Trophoblast cell (in vitro differentiated cells and primary cell): ENCODE measurements around the gene PYROXD2.

Source experiments
- DNase-seq, 2 donors: peaks; one replicate each; pipeline ENCODE4 v3.0.0-alpha.2; 2016
- H2AFZ ChIP-seq: 2 replicates; pipeline ENCODE4 v1.6.1; 2013; ENCODE audit warnings: low read length, moderate library complexity, mild to moderate bottlenecking; ENCODE audit not compliant: insufficient read depth, poor library complexity
- H2AK5ac ChIP-seq: 2 replicates; pipeline ENCODE4 v1.6.1; 2013; ENCODE audit warnings: mild to moderate bottlenecking, low read length
- H2BK120ac ChIP-seq: 2 replicates; pipeline ENCODE4 v1.6.1; 2013; ENCODE audit warnings: low read length, mild to moderate bottlenecking, moderate library complexity; ENCODE audit not compliant: insufficient read depth, poor library complexity
- H2BK12ac ChIP-seq: 2 replicates; pipeline ENCODE4 v1.6.1; 2013; ENCODE audit warnings: mild to moderate bottlenecking, low read length, moderate library complexity
- H2BK5ac ChIP-seq: 2 replicates; pipeline ENCODE4 v1.6.1; 2013; ENCODE audit warnings: low read length, low read depth, moderate library complexity, mild to moderate bottlenecking; ENCODE audit not compliant: poor library complexity
- H3K14ac ChIP-seq: 2 replicates; pipeline ENCODE4 v1.6.1; 2013; ENCODE audit warnings: mild to moderate bottlenecking, low read length
- H3K18ac ChIP-seq: 2 replicates; pipeline ENCODE4 v1.6.1; 2013; ENCODE audit warnings: mild to moderate bottlenecking, low read length
- H3K23ac ChIP-seq: 2 replicates; pipeline ENCODE4 v1.6.1; 2013; ENCODE audit warnings: low read length
- H3K27ac ChIP-seq: 2 replicates; pipeline ENCODE4 v1.5.1; 2013; ENCODE audit warnings: low read depth, mild to moderate bottlenecking, inconsistent platforms, low read length, moderate library complexity
- H3K27me3 ChIP-seq: 2 replicates; pipeline ENCODE4 v1.6.1; 2013; ENCODE audit warnings: inconsistent platforms, mild to moderate bottlenecking, low read length, moderate library complexity; ENCODE audit not compliant: insufficient read depth
- H3K36me3 ChIP-seq, 2 experiments: 1 replicate in 1 of 2; 2 replicates in 1 of 2; pipeline ENCODE4 v1.6.1; 2013; ENCODE audit warnings: low read length in 2 of 2, mild to moderate bottlenecking in 2 of 2, moderate library complexity in 1 of 2; ENCODE audit not compliant: insufficient read depth in 2 of 2, control insufficient read depth in 1 of 2
- H3K4ac ChIP-seq: 2 replicates; pipeline ENCODE4 v1.6.1; 2013; ENCODE audit warnings: low read depth, mild to moderate bottlenecking, low read length, moderate library complexity
- H3K4me1 ChIP-seq, 2 experiments: 1 replicate in 1 of 2; 2 replicates in 1 of 2; pipeline ENCODE4 v1.6.1; 2013; ENCODE audit warnings: low read length in 2 of 2, mild to moderate bottlenecking in 2 of 2, moderate library complexity in 1 of 2; ENCODE audit not compliant: insufficient read depth in 2 of 2, control insufficient read depth in 1 of 2
- H3K4me2 ChIP-seq: 2 replicates; pipeline ENCODE4 v1.6.1; 2013; ENCODE audit warnings: inconsistent platforms, mild to moderate bottlenecking, low read length, moderate library complexity
- H3K4me3 ChIP-seq: 2 replicates; pipeline ENCODE4 v1.5.1; 2013; ENCODE audit warnings: mild to moderate bottlenecking, low read depth, low read length, inconsistent platforms
- H3K79me1 ChIP-seq: one replicate; pipeline ENCODE4 v1.6.1; 2013; ENCODE audit warnings: low read length
- H3K79me2 ChIP-seq: 2 replicates; pipeline ENCODE4 v1.6.1; 2013; ENCODE audit warnings: low read length, mild to moderate bottlenecking; ENCODE audit not compliant: control insufficient read depth, insufficient read depth, poor library complexity
- H3K9ac ChIP-seq: 2 replicates; pipeline ENCODE4 v1.6.1; 2013; ENCODE audit warnings: mild to moderate bottlenecking, low read length
- H3K9me3 ChIP-seq: 2 replicates; pipeline ENCODE4 v1.6.1; 2013; ENCODE audit warnings: low read depth, mild to moderate bottlenecking, control low read depth, inconsistent platforms, low read length; ENCODE audit not compliant: insufficient read depth
- H4K12ac ChIP-seq: 2 replicates; pipeline ENCODE4 v1.6.1; 2013; ENCODE audit warnings: low read depth, mild to moderate bottlenecking, low read length, moderate library complexity
- H4K8ac ChIP-seq: 2 replicates; pipeline ENCODE4 v1.6.1; 2013; ENCODE audit warnings: low read depth, mild to moderate bottlenecking, low read length, moderate library complexity
- H4K91ac ChIP-seq: one replicate; pipeline ENCODE4 v1.6.1; 2013; ENCODE audit warnings: low read depth, mild to moderate bottlenecking, low read length, moderate library complexity
- WGBS: extraction: QIAGEN DNeasy Blood & Tissue Kit; methylation state at CpG from one replicate; pipeline ENCODE4 v1.1.7; 2013; ENCODE audit warnings: missing lambda C conversion rate; ENCODE audit not compliant: insufficient read length, insufficient coverage; ENCODE audit errors: extremely low coverage; 5-methylcytosine and 5-hydroxymethylcytosine counted together

PYROXD2 gene

DNA sequence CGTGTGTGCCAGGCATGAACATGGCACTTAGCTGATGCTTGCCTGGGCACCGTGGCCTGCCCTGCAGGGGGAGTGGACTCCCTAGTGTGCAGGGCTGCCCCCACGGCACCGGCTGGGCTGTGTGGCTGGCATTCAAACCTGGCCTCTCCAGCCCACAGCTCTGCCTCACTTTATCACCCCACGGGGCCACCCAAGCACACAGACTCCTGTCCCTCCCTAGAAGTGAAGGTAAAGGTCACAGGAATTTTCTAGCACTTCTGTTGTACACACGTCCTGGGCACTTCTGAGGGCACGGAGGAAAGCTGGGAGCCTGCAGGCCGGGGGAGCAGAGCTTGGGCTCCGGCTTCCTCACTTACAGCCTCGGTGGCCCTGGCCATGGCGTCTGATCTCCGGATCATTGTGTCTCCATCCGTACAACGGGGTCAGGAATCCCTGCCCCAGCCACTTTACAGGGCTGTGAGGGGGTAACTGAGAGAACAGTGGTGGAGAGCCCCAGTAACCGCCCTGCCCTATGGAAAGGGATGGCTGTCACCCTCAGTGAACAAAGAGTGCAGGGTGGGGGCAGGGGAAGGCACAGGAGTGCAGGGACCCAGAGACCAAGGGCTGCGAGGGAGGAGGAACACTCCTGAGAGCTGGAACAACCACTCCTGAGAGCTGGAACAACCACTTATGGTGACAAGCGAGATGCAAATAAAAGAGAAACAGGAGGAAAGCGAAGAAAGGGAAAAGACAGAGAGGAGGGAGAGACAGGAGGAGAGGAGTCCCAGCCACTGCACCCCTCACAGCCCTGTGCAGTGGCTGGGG, 3.9 kb upstream of the PYROXD2 start:
- H3K23ac ChIP-seq = no peak overlapping the region
- H3K27ac ChIP-seq = no peak overlapping the region
- H4K8ac ChIP-seq = no peak overlapping the region
- H3K79me1 ChIP-seq = peaks cover 11% of the 10 kb centered on the region
- peaks cover 2% of the 10 kb centered on the region for H3K79me2 ChIP-seq
- H4K91ac ChIP-seq = no peak overlapping the region
- H2BK12ac ChIP-seq = no peak overlapping the region
- H3K14ac ChIP-seq = no peak overlapping the region
- H3K9ac ChIP-seq = no peak overlapping the region
- H3K4me2 ChIP-seq = no peak overlapping the region
- H3K4me1 ChIP-seq = peaks cover 24 to 26% of the 10 kb centered on the region in 2 experiments
- H2BK5ac ChIP-seq = no peak overlapping the region
- H2AFZ ChIP-seq = no peak overlapping the region
- peaks cover 5 to 13% of the 10 kb centered on the region in 2 experiments for H3K36me3 ChIP-seq
- no peak overlapping the region for H4K12ac ChIP-seq
- DNase-seq = no peak
- WGBS = no CpG with 5 or more reads among the region's 18 CpGs
- H2BK120ac ChIP-seq = no peak overlapping the region
- H3K9me3 ChIP-seq = no peaks in the 10 kb centered on the region
- no peaks in the 10 kb centered on the region for H3K27me3 ChIP-seq
- H3K4me3 ChIP-seq = no peak overlapping the region
- H3K18ac ChIP-seq = no peak overlapping the region
- H2AK5ac ChIP-seq = no peak overlapping the region
- no peak overlapping the region for H3K4ac ChIP-seq

DNA sequence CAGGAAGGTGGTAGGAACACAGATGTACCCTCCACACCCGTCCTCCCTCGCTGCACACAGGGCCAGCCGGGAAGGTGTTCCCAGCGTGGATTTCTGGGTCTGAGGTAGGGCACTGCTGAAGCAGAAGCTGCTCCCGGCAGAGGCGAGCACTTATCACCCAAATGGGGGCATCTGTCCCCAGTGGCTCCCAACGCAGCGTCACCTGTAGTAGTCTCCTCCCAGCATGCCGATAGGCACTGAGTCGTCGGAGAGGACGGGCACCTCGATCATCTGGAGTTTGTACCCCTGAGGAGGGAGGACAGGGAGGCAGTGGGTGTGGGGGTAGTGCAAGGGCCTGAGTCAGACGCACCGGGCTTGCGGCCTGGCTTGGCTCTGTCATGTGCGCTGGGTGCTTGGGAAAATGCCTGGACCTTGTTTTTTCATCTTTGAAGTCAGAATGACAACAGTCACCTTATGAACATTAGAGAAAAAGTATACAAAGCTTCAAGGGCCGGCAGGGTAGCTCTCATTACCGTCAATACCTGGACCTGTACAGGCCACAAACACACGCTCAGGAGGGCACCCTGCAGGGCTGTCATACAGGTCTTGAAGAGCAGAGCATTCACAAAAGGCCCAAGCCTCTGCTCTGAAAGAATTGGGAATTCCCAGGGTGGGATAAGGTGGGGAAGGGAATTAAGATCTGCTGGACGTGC, 3.1 kb upstream of the PYROXD2 start:
- Histone ChIP-seq H3K4me2 (no peak overlapping the region), H3K79me2 (peaks cover 2% of the 10 kb centered on the region), H3K79me1 (peaks cover 11% of the 10 kb centered on the region), H3K18ac (no peak overlapping the region), H2BK5ac (no peak overlapping the region), H3K27ac (no peak overlapping the region), H4K8ac (no peak overlapping the region), H3K23ac (no peak overlapping the region), H3K9ac (no peak overlapping the region), H3K4me1 (peaks cover 23 to 24% of the 10 kb centered on the region in 2 experiments), H2BK12ac (no peak overlapping the region), H2AK5ac (no peak overlapping the region), H4K12ac (no peak overlapping the region), H3K36me3 (peaks cover 5 to 13% of the 10 kb centered on the region in 2 experiments), H3K4ac (no peak overlapping the region), H3K4me3 (no peak overlapping the region), H2AFZ (no peak overlapping the region), H2BK120ac (no peak overlapping the region), H3K9me3 (no peaks in the 10 kb centered on the region), H4K91ac (no peak overlapping the region), H3K14ac (no peak overlapping the region), H3K27me3 (no peaks in the 10 kb centered on the region)
- no peak for DNase-seq
- WGBS = no CpG with 5 or more reads among the region's 21 CpGs

DNA sequence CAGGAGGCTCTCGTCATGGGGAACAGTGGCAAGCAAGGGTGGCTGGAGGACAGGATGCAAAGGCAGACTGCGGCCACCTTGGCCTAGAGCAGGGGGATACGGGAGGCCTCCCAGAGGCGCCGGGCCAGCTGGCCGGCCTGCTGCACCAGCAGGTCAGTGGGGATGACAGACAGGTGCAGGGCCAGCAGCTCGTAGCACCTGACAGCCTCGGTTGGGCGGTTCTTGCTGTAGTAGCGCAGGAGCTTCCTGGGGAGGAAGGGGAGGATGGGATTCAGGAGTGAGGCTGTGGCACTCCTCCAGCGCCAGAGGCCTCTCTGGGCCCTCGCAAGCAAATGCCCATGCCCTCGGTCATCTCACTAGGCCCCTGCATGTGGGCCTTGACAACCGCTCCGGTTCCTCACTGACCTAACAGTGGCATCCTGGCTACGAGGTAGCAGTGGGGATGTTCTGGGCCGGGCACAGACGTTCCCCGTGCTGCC, 2.5 kb upstream of the PYROXD2 start:
- H3K9me3 ChIP-seq = no peaks in the 10 kb centered on the region
- no peak overlapping the region for H4K12ac ChIP-seq
- no peak overlapping the region for H3K9ac ChIP-seq
- H3K14ac ChIP-seq = no peak overlapping the region
- peaks cover 2% of the 10 kb centered on the region for H3K79me2 ChIP-seq
- H4K8ac ChIP-seq = no peak overlapping the region
- no peaks in the 10 kb centered on the region for H3K27me3 ChIP-seq
- H3K27ac ChIP-seq = no peak overlapping the region
- peaks cover 5 to 10% of the 10 kb centered on the region in 2 experiments for H3K36me3 ChIP-seq
- no peak overlapping the region for H3K4me2 ChIP-seq
- H4K91ac ChIP-seq = no peak overlapping the region
- H3K18ac ChIP-seq = no peak overlapping the region
- no peak overlapping the region for H3K4me3 ChIP-seq
- no CpG with 5 or more reads among the region's 19 CpGs for WGBS
- no peak overlapping the region for H2AK5ac ChIP-seq
- H2BK5ac ChIP-seq = no peak overlapping the region
- no peak for DNase-seq
- H3K23ac ChIP-seq = no peak overlapping the region
- H3K4me1 ChIP-seq = peaks cover 23 to 24% of the 10 kb centered on the region in 2 experiments
- no peak overlapping the region for H2BK12ac ChIP-seq
- H3K4ac ChIP-seq = no peak overlapping the region
- H3K79me1 ChIP-seq = peaks cover 11% of the 10 kb centered on the region
- no peak overlapping the region for H2BK120ac ChIP-seq
- no peak overlapping the region for H2AFZ ChIP-seq

DNA sequence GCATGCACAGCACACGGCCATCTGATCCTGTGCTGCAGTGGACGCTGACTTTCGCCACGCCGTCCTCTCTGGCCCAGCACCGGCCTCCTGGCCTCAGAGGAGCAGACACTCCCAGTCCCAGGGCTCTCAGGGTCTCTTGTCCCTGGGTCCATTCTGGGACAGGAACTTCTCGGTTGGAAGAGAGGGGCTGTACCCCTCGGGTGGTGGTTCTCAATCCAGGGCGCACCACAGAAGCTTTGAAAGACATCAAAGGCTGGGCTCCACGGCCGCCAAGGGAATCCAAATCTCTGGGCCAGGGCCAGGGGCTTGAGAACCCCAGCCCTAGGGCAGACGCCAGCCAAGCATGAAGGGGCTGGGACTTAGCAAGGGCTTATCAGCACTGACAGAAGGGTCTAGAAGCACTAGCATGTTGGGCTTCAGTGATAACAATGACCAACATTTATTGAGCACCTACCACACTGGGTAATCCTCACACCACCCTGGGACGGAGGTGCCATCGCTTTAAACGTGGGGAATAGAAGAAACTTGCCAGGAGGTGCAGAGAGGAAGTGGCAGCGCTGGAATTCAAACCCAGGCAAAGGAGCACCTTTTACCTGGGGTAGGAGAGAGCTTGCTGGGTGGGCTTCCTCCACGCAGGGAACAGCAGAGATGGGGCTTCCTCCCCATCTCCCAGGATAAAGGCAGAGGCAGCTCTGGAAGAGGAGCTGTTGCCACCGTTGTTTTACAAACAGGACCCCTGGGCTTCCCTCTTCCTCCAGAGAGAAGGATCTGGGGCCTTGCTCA, 1.8 kb upstream of the PYROXD2 start:
- no peak overlapping the region for H2BK120ac ChIP-seq
- no peak overlapping the region for H3K27ac ChIP-seq

More for the DNA sequence above, 1.8 kb upstream of the PYROXD2 start:
- Histone ChIP-seq H3K14ac (no peak overlapping the region), H3K9ac (no peak overlapping the region), H3K4me1 (peaks cover 23 to 24% of the 10 kb centered on the region in 2 experiments), H3K4ac (no peak overlapping the region), H3K4me3 (no peak overlapping the region), H2BK12ac (no peak overlapping the region), H3K4me2 (no peak overlapping the region), H3K27me3 (no peaks in the 10 kb centered on the region), H4K91ac (no peak overlapping the region), H2BK5ac (no peak overlapping the region), H4K12ac (no peak overlapping the region), H3K9me3 (no peaks in the 10 kb centered on the region), H3K79me1 (peaks cover 11% of the 10 kb centered on the region), H3K23ac (no peak overlapping the region), H4K8ac (no peak overlapping the region), H3K79me2 (peaks cover 2% of the 10 kb centered on the region), H3K36me3 (peaks cover 5 to 10% of the 10 kb centered on the region in 2 experiments), H2AK5ac (no peak overlapping the region), H2AFZ (no peak overlapping the region), H3K18ac (no peak overlapping the region)
- no CpG with 5 or more reads among the region's 18 CpGs for WGBS
- no peak for DNase-seq
